ENCODE measurements around the gene TCERG1. TPM values are rescaled to one million over a fixed set of nuclear protein-coding genes. Genes with fewer than 3 reads are reported as not detected.

Gene TCERG1
- polyA plus RNA-seq (2014; cell fraction: cytosol; rRNA removed), result 108 and 110 TPM in 2 replicates
- polyA plus RNA-seq (2014; cell fraction: nucleus; rRNA removed), result 354 and 501 TPM in 2 replicates

DNA sequence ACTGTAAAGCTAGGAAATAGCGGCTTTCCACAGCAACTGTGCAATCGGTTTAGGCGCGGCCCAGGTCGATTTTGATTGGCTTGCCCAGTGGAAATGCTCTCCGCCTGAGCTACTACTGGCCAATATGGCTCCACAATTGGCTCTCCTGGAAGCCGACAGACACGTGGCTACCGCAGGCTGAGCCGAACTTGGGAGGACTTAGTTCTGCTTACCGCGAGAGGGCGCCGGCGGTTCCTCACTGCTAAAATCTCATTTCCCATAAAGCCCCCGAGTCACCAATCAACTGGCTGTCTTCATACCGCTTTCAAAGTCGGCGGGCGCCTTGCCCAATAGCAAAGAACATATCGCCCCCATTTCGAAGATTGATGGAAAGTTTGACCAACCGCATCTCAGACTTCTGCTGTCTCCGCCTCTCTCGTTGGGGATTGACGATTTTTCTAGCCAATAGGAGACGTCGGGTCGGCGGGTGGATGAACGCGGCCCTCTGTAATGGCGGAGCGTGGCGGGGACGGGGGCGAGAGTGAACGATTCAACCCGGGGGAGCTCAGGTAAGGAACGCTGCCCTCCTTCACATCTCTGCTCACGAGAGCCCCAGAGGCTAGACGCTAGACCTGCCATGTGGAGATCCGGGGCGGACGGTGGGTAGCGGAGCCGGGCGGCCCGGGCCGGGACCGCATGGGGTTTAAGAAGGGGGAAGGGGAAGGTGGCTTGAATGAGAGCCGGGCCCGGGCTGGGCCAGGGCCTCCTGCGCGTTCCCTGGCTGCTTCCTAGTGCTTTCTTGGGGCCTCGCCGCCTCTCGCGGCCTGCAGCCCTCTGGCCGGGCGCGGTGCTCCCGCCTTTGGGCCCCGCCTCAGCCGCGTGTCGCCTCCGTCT lies at the start of gene TCERG1:
Gene TCERG1 (plus strand): TSS at position 473 of the 873 bp plus-strand sequence. CDS start 17 bp downstream, at position 490.
- DNase-seq (ENCODE audit: low spot score), result peak; percentile 100

- DNase-seq (ENCODE audit: low spot score), result no peak
Observed at GRCh38 chr5:146398826-146399225, 48.3 kb upstream of the TCERG1 start.

- DNase-seq (ENCODE audit: low spot score), result no peak
Observed at GRCh38 chr5:146399481-146399880, 47.7 kb upstream of the TCERG1 start.

GRCh38 chr5:146400201-146400600 lies 46.9 kb upstream of the TCERG1 start:
- no peak for DNase-seq (ENCODE audit: low spot score)

GRCh38 chr5:146401021-146401420 lies 46.1 kb upstream of the TCERG1 start:
- DNase-seq (ENCODE audit: low spot score), result no peak

DNA sequence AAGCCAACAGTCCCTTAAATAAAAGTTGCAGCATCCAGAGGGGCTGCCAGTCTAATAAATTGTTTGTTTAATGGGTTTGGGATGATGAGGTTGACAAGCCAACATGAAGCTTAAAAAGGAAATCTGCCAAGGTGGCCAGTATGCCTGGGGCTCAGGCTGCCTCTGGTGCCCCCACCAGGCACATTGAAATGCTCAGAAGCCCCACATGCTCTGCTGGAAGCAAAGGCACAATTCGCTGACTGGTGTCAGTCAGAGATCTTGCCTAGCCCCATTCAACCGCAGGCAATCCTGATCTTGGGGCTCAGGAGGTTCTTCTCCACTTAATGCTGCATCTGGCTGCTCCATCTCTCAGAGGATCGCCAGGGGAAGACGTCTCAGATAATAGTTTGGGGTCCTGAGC lies 44.2 kb upstream of the TCERG1 start:
- DNase-seq (ENCODE audit: low spot score), result no peak

- no peak for DNase-seq (ENCODE audit: low spot score)
Observed at GRCh38 chr5:146409054-146409671, 38.0 kb upstream of the TCERG1 start.

DNA sequence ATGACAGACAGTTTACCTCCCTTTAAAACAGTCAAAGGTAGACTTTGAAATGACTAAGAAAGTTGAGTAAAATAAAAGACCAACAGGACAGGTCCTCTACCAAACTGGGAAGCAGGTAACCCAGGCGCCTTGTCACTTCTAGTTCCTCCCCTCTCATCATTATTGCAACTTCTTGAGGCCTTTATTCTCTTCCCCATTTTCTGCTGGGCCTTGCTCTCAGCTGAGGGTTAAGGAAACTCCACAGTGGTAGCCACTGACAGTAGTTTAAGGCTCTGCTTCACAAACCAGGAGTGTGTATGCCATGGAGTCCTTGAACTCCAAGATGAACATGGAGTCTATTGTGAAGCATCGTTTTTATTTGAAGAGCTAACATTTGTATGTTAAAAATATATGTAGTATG lies 36.9 kb upstream of the TCERG1 start:
- no peak for DNase-seq (ENCODE audit: low spot score)

DNA sequence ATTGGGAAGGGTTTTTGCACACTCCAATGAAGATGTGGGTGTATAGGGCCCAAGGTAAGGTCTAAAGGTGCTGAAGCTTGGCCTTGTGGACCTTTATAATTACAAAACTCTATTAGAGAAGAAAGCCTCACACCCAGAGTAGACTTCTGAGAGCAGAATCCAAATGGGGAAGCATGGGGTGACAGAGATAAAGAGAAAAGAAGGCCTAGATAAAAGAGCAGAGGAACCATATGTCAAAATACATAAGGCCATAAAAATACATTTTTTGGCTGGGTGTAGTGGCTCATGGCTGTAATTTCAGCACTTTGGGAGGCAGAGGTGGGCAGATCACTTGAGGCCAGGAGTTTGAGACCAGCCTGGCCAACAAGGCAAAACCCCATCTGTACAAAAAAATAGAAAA lies 27.4 kb upstream of the TCERG1 start:
- DNase-seq (ENCODE audit: low spot score), result no peak

DNA sequence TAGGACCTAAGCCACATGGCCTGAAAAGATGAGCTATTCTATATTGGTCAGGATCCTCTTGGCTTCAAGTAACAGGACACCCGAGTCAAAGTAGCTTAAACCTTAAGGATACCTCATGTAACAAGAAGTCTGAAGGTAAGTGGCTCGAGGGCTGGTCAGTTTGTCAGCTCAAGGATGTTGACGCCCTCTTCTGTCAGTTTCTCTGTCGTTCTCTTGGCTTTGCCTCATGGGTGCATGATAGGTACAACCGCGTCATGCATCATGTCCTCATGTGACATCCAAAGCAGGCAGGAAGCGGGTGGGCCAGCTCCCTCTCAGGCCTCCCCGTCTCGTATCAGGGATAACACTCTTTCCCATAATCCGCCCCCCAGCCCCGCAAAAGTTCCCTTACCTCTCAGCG lies 22.1 kb upstream of the TCERG1 start:
- no peak for DNase-seq (ENCODE audit: low spot score)

DNA sequence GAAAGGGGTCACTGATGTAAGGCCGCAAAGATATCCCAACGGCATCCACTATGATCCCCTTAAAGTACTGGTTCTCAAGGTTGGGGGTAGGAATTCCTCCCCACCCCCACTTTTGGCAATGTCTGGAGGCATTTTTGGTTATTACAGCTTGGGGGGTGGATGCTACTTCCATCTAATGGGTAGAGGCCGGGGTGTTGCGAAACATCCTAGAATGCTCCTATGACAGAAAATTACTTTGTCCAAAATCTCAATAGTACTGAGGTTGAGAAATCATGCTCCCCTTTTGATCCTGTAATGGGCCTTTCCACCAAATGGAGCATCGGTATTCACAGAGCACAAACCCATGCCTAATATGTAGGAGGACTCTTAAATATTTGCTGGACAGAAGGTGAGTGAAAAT lies 20.8 kb upstream of the TCERG1 start:
- no peak for DNase-seq (ENCODE audit: low spot score)

GRCh38 chr5:146426853-146427618 lies 20.1 kb upstream of the TCERG1 start:
- DNase-seq (ENCODE audit: low spot score), result peak; percentile 46

DNA sequence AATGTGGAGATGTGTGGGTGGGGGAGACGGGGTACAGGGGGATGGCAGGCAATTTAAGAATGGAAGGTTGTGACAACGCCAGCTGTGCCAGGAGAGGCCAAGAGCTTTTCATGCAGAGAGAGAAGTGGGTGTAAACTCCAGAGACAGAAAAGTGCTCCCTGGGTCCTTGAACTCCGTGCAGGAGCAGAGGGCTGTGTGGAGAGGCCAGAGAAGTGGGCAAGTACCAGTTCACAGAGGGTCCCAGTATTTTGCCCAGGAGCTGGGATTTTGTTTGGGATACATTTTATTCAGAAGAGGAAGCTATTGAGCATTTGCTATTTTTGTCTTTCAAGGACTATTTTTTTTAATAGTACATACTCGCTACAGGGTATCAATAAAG lies 19.5 kb upstream of the TCERG1 start:
- no peak for DNase-seq (ENCODE audit: low spot score)

DNA sequence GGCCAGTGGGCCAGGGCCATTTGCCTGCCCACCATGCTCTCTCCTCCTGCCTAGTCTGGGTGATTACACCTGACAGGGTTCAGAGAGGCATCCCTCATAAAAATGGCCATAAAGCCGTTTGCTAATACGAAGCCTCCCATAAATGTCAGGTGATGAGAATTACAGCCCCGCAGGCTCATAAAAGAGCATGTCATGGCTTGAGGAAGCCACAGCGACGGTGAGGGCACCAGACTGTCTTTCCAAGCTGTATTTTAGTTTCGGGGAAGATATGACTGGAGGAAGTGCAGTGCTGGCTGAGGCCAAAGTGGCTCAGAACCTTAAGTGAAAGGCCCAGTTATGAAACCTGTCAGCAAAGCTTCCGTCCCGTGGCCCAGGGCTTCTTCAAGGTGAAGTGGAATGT lies 18.5 kb upstream of the TCERG1 start:
- DNase-seq (ENCODE audit: low spot score), result no peak

- DNase-seq (ENCODE audit: low spot score), result no peak
Observed at GRCh38 chr5:146440353-146440752, 6.8 kb upstream of the TCERG1 start.

DNA sequence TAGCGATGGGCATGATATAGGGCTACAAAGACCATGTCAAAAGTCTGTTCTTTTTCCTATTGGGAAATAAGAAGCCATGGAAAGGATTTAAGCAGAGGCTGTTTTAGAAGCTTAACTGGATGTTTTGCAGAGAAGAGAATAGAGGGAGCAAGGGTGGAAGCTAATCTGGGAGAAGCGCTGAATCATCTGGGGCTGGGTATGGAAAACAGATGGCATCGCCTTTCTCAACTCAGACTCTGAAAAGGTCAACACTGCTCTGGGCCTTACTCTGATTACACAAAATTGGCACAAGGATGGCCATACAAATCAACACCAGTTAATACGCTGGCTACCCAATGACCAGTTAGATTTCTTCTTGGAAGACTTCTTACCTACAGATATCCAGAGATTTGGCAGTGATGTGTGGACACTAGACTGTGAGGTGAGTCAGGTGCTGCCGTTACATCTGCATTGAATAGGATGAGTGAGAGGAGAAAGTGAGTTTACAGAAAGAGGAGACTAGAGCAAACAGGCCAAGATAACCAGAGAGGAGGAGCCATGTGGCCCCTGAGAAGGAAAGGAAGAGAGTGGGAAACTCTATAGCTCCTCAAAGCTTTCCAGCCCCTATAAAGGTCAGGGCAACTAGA lies 6.2 kb upstream of the TCERG1 start:
- no peak for DNase-seq (ENCODE audit: low spot score)

DNA sequence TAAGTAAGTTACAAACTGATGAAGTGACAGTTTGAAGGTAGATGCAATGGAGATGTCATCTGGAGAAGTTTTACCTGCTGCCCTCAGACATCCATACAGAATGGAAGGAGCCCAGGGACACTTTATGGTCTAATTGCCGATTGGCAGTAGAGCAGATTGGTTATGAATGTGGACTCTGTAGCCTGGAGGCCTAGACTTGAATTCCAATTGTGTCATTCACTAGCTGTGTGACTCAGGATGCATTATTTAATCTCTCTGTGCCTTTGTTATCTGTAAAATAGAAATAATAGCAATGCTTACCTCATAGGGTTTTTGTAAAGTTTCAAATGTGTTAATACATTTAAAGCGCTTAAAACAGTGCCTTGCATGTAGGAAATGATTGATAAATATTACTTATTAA lies 5.2 kb upstream of the TCERG1 start:
- DNase-seq (ENCODE audit: low spot score), result no peak

- DNase-seq (ENCODE audit: low spot score), result peak; percentile 13
Observed at GRCh38 chr5:146447734-146448380, 724 bp downstream of the TCERG1 start.

GRCh38 chr5:146448783-146449519 lies 1.8 kb downstream of the TCERG1 start:
- no peak for DNase-seq (ENCODE audit: low spot score)

DNA sequence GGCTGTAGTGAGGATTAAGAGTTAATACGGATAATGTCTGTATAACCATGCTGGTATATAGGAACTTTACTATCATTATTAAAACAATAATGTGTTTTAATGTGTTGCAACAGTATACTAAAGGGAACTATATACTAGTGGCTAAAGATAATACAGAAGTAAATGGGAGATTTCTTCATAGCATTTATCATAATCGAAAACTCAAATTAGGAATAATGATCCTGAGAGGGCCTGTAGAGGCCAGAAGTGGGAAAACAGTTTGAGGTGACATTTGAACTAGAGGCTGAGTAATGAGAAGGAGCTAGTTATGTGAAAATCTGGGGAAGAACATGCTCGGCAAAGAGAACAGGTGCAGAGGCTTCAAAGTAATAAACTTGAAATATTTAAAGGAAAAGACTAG lies 2.9 kb downstream of the TCERG1 start:
- no peak for DNase-seq (ENCODE audit: low spot score)

DNA sequence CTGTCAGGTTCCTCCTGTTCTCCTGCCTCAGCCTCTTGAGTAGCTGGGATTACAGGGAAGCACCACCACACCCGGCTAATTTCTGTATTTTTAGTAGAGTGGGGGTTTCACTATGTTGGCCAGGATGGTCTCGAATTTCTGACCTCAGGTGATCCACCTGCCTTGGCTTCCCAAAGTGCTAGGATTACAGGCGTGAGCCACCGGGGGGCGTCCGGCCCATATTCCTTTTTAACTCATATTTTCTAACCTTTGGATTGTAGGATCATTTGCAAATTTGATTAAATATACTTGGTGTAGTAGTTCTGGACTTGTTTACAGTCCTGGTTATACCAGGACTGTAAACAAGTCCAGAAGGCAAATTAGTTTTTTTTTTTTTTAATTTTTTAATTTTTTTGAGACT lies 4.3 kb downstream of the TCERG1 start:
- DNase-seq (ENCODE audit: low spot score), result no peak
